HepG2 (cell line): Measurements from ENCODE around the gene EPHA6. TPM values are rescaled to one million over a fixed set of nuclear protein-coding genes. Genes with fewer than 3 reads are reported as not detected.

Source experiments
- ATAC-seq: fragments of 200-7000 bp; cut with Tn5 transposase; 3 replicates; pipeline ENCODE4 v1.9.1; 2020; ENCODE audit warnings: mild to moderate bottlenecking, moderate library complexity
- BruUV-seq: library from RNA; stranded (reverse); fragments of 400-500 nt; replicated peaks from 2 replicates; lab custom pipeline; 2021; lab: Mats Ljungman, UMichigan
- CTCF ChIA-PET: fragments of 300-600 bp; formaldehyde crosslinking; extraction: SDS; loops from one replicate; lab custom pipeline; 2021; ENCODE audit warnings: low total read pairs, inconsistent platforms, low intra/inter-chr PET ratio; lab: Yijun Ruan, JAX
- POLR2A ChIA-PET: fragments of 350-600 bp; sonication (Branson Sonifier 250); formaldehyde crosslinking; loops from one replicate; lab custom pipeline; 2020; ENCODE audit warnings: antibody characterized with exemption, inconsistent platforms; lab: Yijun Ruan, JAX
- DNase-seq: peaks from one replicate; pipeline ENCODE4 v3.0.0-alpha.2; 2015; ENCODE audit warnings: low spot score
- FAIRE-seq: peaks from 3 replicates; lab custom pipeline; 2011; peaks lifted over from hg19 to GRCh38; lab: Jason Lieb, UNC
- H2AFZ ChIP-seq: one replicate; pipeline ENCODE4 v1.6.1; 2011; ENCODE audit warnings: low read length, inconsistent platforms
- H3K27ac ChIP-seq: fragments of 300-600 bp; 3 replicates; pipeline ENCODE4 v1.8.0; 2011; ENCODE audit warnings: mixed run types, mild to moderate bottlenecking, mixed read lengths, low read length, inconsistent platforms; ENCODE audit not compliant: insufficient read depth; ENCODE audit errors: extremely low read length
- H3K27me3 ChIP-seq, 2 experiments: fragments of 200-600 bp in 1 of 2; 2 replicates in 1 of 2; 3 replicates in 1 of 2; pipeline versions ENCODE4 v1.6.0 to v1.8.0; 2011; ENCODE audit warnings: low read length in 2 of 2, mild to moderate bottlenecking in 2 of 2, moderate library complexity in 2 of 2, inconsistent platforms in 1 of 2; ENCODE audit not compliant: insufficient read depth in 2 of 2, control insufficient read depth in 1 of 2
- H3K36me3 ChIP-seq, 2 experiments: fragments of 200-600 bp in 1 of 2; replicated peaks in 1 of 2; 2 replicates in 1 of 2; 3 replicates in 1 of 2; pipeline versions ENCODE4 v1.5.1 to v1.8.0; 2011; ENCODE audit warnings: low read length in 2 of 2, inconsistent platforms in 1 of 2; ENCODE audit not compliant: insufficient read depth in 2 of 2, control insufficient read depth in 1 of 2
- H3K4me1 ChIP-seq: 2 replicates; pipeline ENCODE4 v1.5.1; 2012; ENCODE audit warnings: low read length, inconsistent platforms; ENCODE audit not compliant: insufficient read depth
- H3K4me2 ChIP-seq: 2 replicates; pipeline ENCODE4 v1.6.0; 2011; ENCODE audit warnings: low read depth, low read length, inconsistent platforms
- H3K4me3 ChIP-seq, 3 experiments: fragments of 200-600 bp in 1 of 3; sonication (generic), shearing (Covaris generic) in 1 of 3; replicated peaks in 1 of 3; 2 replicates each; pipeline ENCODE4 v1.5.1; 2011 to 2016; ENCODE audit warnings: low read length in 3 of 3, inconsistent platforms in 2 of 3, low read depth in 2 of 3, mild to moderate bottlenecking in 2 of 3, control low read depth in 1 of 3, mixed read lengths in 1 of 3; ENCODE audit not compliant: insufficient read depth in 1 of 3
- H3K79me2 ChIP-seq: one replicate; pipeline ENCODE4 v1.6.1; 2011; ENCODE audit warnings: low read length, inconsistent platforms; ENCODE audit not compliant: insufficient read depth
- H3K9ac ChIP-seq: 2 replicates; pipeline ENCODE4 v1.6.0; 2011; ENCODE audit warnings: mild to moderate bottlenecking, low read depth, low read length, inconsistent platforms; ENCODE audit not compliant: insufficient read depth
- H3K9me3 ChIP-seq: 2 replicates; pipeline ENCODE4 v1.5.1; 2012; ENCODE audit warnings: mild to moderate bottlenecking, low read length
- H4K20me1 ChIP-seq: 2 replicates; pipeline ENCODE4 v1.6.0; 2011; ENCODE audit warnings: inconsistent platforms, mild to moderate bottlenecking, low read length, moderate library complexity; ENCODE audit not compliant: insufficient read depth
- HDAC1 ChIP-seq: sonication (generic); formaldehyde crosslinking; IDR thresholded peaks from 2 replicates; pipeline ENCODE4 v1.5.1; 2020; ENCODE audit warnings: mild to moderate bottlenecking, missing genetic modification reagents
- MEF2D ChIP-seq: sonication (generic); formaldehyde crosslinking; IDR thresholded peaks from 2 replicates; pipeline ENCODE4 v1.5.1; 2020; ENCODE audit warnings: mild to moderate bottlenecking, missing genetic modification reagents
- RELA ChIP-seq: sonication (generic); formaldehyde crosslinking; IDR thresholded peaks from 2 replicates; pipeline ENCODE4 v1.4.0; 2020; ENCODE audit warnings: missing genetic modification reagents
- TFDP1 ChIP-seq: IDR thresholded peaks from 2 replicates; pipeline ENCODE4 v1.6.1; 2016; ENCODE audit warnings: missing compliant biosample characterization, missing genetic modification reagents, borderline replicate concordance
- ZNF124 ChIP-seq: sonication (generic); formaldehyde crosslinking; IDR thresholded peaks from 2 replicates; pipeline ENCODE4 v1.4.0; 2020; ENCODE audit warnings: missing genetic modification reagents
- WGBS: methylation state at CpG from one replicate; pipeline ENCODE4 v1.1.6; 2017; ENCODE audit warnings: low lambda C conversion rate; 5-methylcytosine and 5-hydroxymethylcytosine counted together
- in situ Hi-C: cut with HindIII; loops from 2 replicates; pipeline ENCODE4 v1.10.0; 2017; ENCODE audit warnings: low pct_unique_long_range_greater_than_20kb; ENCODE audit not compliant: extremely low pct_ligation_motif_present
- intact Hi-C: fragments of 100-400 bp; cut with micrococcal nuclease; formaldehyde crosslinking; loops from one replicate; pipeline ENCODE4 v1.10.0; 2022; ENCODE audit not compliant: unreplicated experiment
- polyA plus RNA-seq, 8 experiments: library from polyadenylated mRNA; depleted of rRNA in 3 of 8; stranded (reverse) in 7 of 8; unstranded in 1 of 8; fragments of >200 nt; fragmentation: Illumina TruSeq in 4 of 8; extraction: Trizol in 4 of 8; gene quantifications; 2 replicates each; pipeline versions ENCODE4 v1.2.1 to v1.2.3, GENCODE V29; 2011 to 2016; ENCODE audit warnings: low read depth in 4 of 8, missing spikeins in 1 of 8, mixed read lengths in 1 of 8; ENCODE audit not compliant: insufficient read depth in 1 of 8
- total RNA-seq, 5 experiments: library from RNA; depleted of rRNA; stranded (reverse); fragments of >200 nt; fragmentation: Illumina TruSeq; extraction: Trizol; gene quantifications; 2 replicates each; pipeline ENCODE4 v1.2.3, GENCODE V29; 2016; ENCODE audit warnings: low read depth in 1 of 5
- TF ChIP-seq, protein P1 (sequence below): sonication (generic); formaldehyde crosslinking; IDR thresholded peaks from 2 replicates; pipeline ENCODE4 v1.4.0; 2020; ENCODE audit warnings: low read depth, mild to moderate bottlenecking, missing genetic modification reagents

The EPHA6 gene
- total and polyA plus RNA-seq, 2 of the 13 experiments (the other 11 are each of a cell fraction or from before 2014, with no cell fraction given): not detected

GRCh38 chr3:97610626-97611025, 796.2 kb downstream of the EPHA6 start:
- H4K20me1 ChIP-seq: no peaks in the 10 kb centered on the region
- H3K9ac ChIP-seq: no peak overlapping the region
- intact Hi-C loops: no loop called here
- H3K36me3 ChIP-seq: no peaks in the 10 kb centered on the region
- in situ Hi-C loops: no loop called here
- no peak overlapping the region for H3K4me3 ChIP-seq
- no peak overlapping the region for H3K4me2 ChIP-seq
- CTCF ChIA-PET: no interaction called here
- H3K27ac ChIP-seq: no peak overlapping the region
- no peak for ATAC-seq
- H3K27me3 ChIP-seq: no peaks in the 10 kb centered on the region
- POLR2A ChIA-PET: no interaction called here
- no peak overlapping the region for H2AFZ ChIP-seq
- H3K4me1 ChIP-seq: no peaks in the 10 kb centered on the region
- no peak for FAIRE-seq
- no TSS peak for BruUV-seq
- H3K79me2 ChIP-seq: no peaks in the 10 kb centered on the region
- H3K9me3 ChIP-seq: no peaks in the 10 kb centered on the region
- TF ChIP-seq MEF2D (no peak), HDAC1 (CRISPR knock-in tag) (no peak), RELA (CRISPR knock-in tag) (no peak), TFDP1 (CRISPR knock-in tag) (no peak)
- TF ChIP-seq, protein P1, sequence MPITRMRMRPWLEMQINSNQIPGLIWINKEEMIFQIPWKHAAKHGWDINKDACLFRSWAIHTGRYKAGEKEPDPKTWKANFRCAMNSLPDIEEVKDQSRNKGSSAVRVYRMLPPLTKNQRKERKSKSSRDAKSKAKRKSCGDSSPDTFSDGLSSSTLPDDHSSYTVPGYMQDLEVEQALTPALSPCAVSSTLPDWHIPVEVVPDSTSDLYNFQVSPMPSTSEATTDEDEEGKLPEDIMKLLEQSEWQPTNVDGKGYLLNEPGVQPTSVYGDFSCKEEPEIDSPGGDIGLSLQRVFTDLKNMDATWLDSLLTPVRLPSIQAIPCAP (CRISPR knock-in tag): no peak
- DNase-seq: no peak
- 1% methylated on average over 2 of the region's 2 CpGs for WGBS

- Histone ChIP-seq H3K9me3 (no peaks in the 10 kb centered on the region), H3K27me3 (no peaks in the 10 kb centered on the region), H4K20me1 (no peaks in the 10 kb centered on the region), H3K4me2 (no peak overlapping the region), H3K9ac (no peak overlapping the region), H3K4me1 (no peaks in the 10 kb centered on the region), H3K79me2 (no peaks in the 10 kb centered on the region), H3K27ac (no peak overlapping the region), H3K4me3 (no peak overlapping the region), H3K36me3 (no peaks in the 10 kb centered on the region), H2AFZ (no peak overlapping the region)
- DNase-seq (no peak), FAIRE-seq (no peak), ATAC-seq (no peak)
- ChIA-PET CTCF (no interaction called here), POLR2A (no interaction called here)
- in situ Hi-C loops: no loop called here
- no peak for TF ChIP-seq ZNF124
- intact Hi-C loops: no loop called here
- BruUV-seq: no TSS peak
- WGBS: 0% methylated on average over 1 of the region's 1 CpG
Observed at GRCh38 chr3:97612632-97613031, 798.2 kb downstream of the EPHA6 start.
